ENCODE results near the gene AHRR. TPM values are rescaled to one million over a fixed set of nuclear protein-coding genes. Genes with fewer than 3 reads are reported as not detected.

Gene AHRR
- total RNA-seq, 1 donor = 31.9 TPM

GRCh38 chr5:389891-390622 lies 68.5 kb downstream of the AHRR start:
- H3K4me3 ChIP-seq (ENCODE audit: low read depth, low read length) = no peak overlapping the region
- TF ChIP-seq CTCF (IDR thresholded peaks at IDR 0.05; ENCODE audit: insufficient read depth, low read length) = no peak
- no peak for DNase-seq (ENCODE audit: low read depth)

- DNase-seq (ENCODE audit: low read depth) = no peak
- TF ChIP-seq CTCF (IDR thresholded peaks at IDR 0.05; ENCODE audit: insufficient read depth, low read length) = no peak
- H3K4me3 ChIP-seq (ENCODE audit: low read depth, low read length) = no peak overlapping the region
Observed at GRCh38 chr5:390623-391491, 69.3 kb downstream of the AHRR start.

GRCh38 chr5:392431-392988 lies 71.0 kb downstream of the AHRR start:
- DNase-seq (ENCODE audit: low read depth) = no peak
- TF ChIP-seq CTCF (IDR thresholded peaks at IDR 0.05; ENCODE audit: insufficient read depth, low read length) = no peak
- H3K4me3 ChIP-seq (ENCODE audit: low read depth, low read length) = no peak overlapping the region

GRCh38 chr5:393846-394275 lies 72.3 kb downstream of the AHRR start:
- TF ChIP-seq CTCF (IDR thresholded peaks at IDR 0.05; ENCODE audit: insufficient read depth, low read length) = no peak
- H3K4me3 ChIP-seq (ENCODE audit: low read depth, low read length) = no peak overlapping the region
- no peak for DNase-seq (ENCODE audit: low read depth)

- no peak overlapping the region for H3K4me3 ChIP-seq (ENCODE audit: low read depth, low read length)
- DNase-seq (ENCODE audit: low read depth) = no peak
- no peak for TF ChIP-seq CTCF (IDR thresholded peaks at IDR 0.05; ENCODE audit: insufficient read depth, low read length)
Observed at GRCh38 chr5:394671-395155, 73.2 kb downstream of the AHRR start.

GRCh38 chr5:395156-395920 lies 73.8 kb downstream of the AHRR start:
- no peak overlapping the region for H3K4me3 ChIP-seq (ENCODE audit: low read depth, low read length)
- DNase-seq (ENCODE audit: low read depth) = peak; percentile 72
- TF ChIP-seq CTCF (IDR thresholded peaks at IDR 0.05; ENCODE audit: insufficient read depth, low read length) = no peak

Measured in fibroblast of the aortic adventitia (primary cell).